ENCODE results near the gene TEX101. TPM values are rescaled to one million over a fixed set of nuclear protein-coding genes. Genes with fewer than 3 reads are reported as not detected.
A peak's percentile ranks its signal among the peaks of the same experiment; 100 is the strongest.

The TEX101 gene
- total RNA-seq, 2 donors from 2014 or later = 0.17 TPM; not detected in 1

- Histone ChIP-seq H3K36me3 (no peaks in the 10 kb centered on the region), H3K4me3 (no peak overlapping the region), H3K9me3 (no peaks in the 10 kb centered on the region), H3K27ac (no peak overlapping the region), H3K27me3 (no peaks in the 10 kb centered on the region), H3K9ac (ENCODE audit: low read depth in 2 of 2, low read length in 2 of 2) (no peak overlapping the region), H3K4me1 (no peaks in the 10 kb centered on the region)
- DNase-seq = peak; percentile 81
- TF ChIP-seq, protein P1, sequence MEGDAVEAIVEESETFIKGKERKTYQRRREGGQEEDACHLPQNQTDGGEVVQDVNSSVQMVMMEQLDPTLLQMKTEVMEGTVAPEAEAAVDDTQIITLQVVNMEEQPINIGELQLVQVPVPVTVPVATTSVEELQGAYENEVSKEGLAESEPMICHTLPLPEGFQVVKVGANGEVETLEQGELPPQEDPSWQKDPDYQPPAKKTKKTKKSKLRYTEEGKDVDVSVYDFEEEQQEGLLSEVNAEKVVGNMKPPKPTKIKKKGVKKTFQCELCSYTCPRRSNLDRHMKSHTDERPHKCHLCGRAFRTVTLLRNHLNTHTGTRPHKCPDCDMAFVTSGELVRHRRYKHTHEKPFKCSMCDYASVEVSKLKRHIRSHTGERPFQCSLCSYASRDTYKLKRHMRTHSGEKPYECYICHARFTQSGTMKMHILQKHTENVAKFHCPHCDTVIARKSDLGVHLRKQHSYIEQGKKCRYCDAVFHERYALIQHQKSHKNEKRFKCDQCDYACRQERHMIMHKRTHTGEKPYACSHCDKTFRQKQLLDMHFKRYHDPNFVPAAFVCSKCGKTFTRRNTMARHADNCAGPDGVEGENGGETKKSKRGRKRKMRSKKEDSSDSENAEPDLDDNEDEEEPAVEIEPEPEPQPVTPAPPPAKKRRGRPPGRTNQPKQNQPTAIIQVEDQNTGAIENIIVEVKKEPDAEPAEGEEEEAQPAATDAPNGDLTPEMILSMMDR (IDR thresholded peaks at IDR 0.05) = peak; percentile 97
- intact Hi-C loops (cut with DNase I) = loop anchor here (2.0 to 5.0 kb wide), 2 partner anchors 72 to 205 kb away; no protein-coding TSS in a partner anchor
These were observed 32.2 kb downstream of the TEX101 start for GRCh38 chr19:43446746-43447489.

GRCh38 chr19:43447655-43448054, 33.0 kb downstream of the TEX101 start:
- H3K9ac ChIP-seq (ENCODE audit: low read depth in 2 of 2, low read length in 2 of 2) = no peak overlapping the region
- no peaks in the 10 kb centered on the region for H3K9me3 ChIP-seq
- no peaks in the 10 kb centered on the region for H3K27me3 ChIP-seq
- H3K4me1 ChIP-seq = no peaks in the 10 kb centered on the region
- H3K4me3 ChIP-seq = no peak overlapping the region
- H3K27ac ChIP-seq = no peak overlapping the region
- no peaks in the 10 kb centered on the region for H3K36me3 ChIP-seq
- intact Hi-C loops (cut with DNase I) = loop anchor here (2.0 to 5.0 kb wide), 2 partner anchors 71 to 205 kb away; no protein-coding TSS in a partner anchor
- DNase-seq = no peak
- TF ChIP-seq, protein P1 (IDR thresholded peaks at IDR 0.05) = no peak

- Histone ChIP-seq H3K4me1 (peaks cover 3% of the 10 kb centered on the region), H3K36me3 (no peaks in the 10 kb centered on the region), H3K27ac (no peak overlapping the region), H3K9me3 (no peaks in the 10 kb centered on the region), H3K4me3 (no peak overlapping the region), H3K9ac (ENCODE audit: low read depth in 2 of 2, low read length in 2 of 2) (no peak overlapping the region), H3K27me3 (no peaks in the 10 kb centered on the region)
- intact Hi-C loops (cut with DNase I) = no loop called here
- DNase-seq = no peak
- TF ChIP-seq, protein P1 (IDR thresholded peaks at IDR 0.05) = no peak
These were observed 35.9 kb downstream of the TEX101 start for GRCh38 chr19:43450545-43450997.

DNA sequence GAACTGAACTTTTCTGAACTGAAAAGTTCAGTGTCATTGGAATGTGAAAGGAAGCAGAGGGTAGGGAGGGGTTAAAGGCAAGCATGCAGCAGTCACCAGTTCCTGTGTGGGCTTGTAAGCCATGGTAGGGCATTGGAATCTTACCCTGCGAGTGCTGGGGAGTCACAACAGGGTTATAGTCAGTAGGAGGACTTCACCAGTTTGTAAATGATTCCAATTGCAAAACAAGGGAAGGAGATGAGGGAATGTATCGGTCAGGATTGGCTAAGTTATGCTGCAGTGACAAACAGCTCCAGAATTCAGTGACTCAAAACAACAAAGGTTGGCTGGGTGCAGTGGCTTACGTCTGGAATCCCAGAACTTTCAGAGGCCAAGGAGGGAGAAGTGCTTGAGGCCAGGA, 37.9 kb downstream of the TEX101 start:
- Histone ChIP-seq H3K4me3 (no peak overlapping the region), H3K9me3 (no peaks in the 10 kb centered on the region), H3K9ac (ENCODE audit: low read depth in 2 of 2, low read length in 2 of 2) (no peak overlapping the region), H3K4me1 (peaks cover 4% of the 10 kb centered on the region), H3K36me3 (no peaks in the 10 kb centered on the region), H3K27me3 (no peaks in the 10 kb centered on the region), H3K27ac (no peak overlapping the region)
- TF ChIP-seq, protein P1 (IDR thresholded peaks at IDR 0.05) = no peak
- DNase-seq = no peak
- intact Hi-C loops (cut with DNase I) = no loop called here

GRCh38 chr19:43454031-43454430, 39.3 kb downstream of the TEX101 start:
- TF ChIP-seq, protein P1 (IDR thresholded peaks at IDR 0.05) = no peak
- H3K27ac ChIP-seq = no peak overlapping the region
- H3K36me3 ChIP-seq = no peaks in the 10 kb centered on the region
- no peak overlapping the region for H3K4me3 ChIP-seq
- no peaks in the 10 kb centered on the region for H3K9me3 ChIP-seq
- H3K4me1 ChIP-seq = peaks cover 4% of the 10 kb centered on the region
- no peak overlapping the region for H3K9ac ChIP-seq (ENCODE audit: low read depth in 2 of 2, low read length in 2 of 2)
- no peaks in the 10 kb centered on the region for H3K27me3 ChIP-seq
- intact Hi-C loops (cut with DNase I) = no loop called here
- no peak for DNase-seq
